ENCODE results near the gene NOS3. TPM values are rescaled to one million over a fixed set of nuclear protein-coding genes. Genes with fewer than 3 reads are reported as not detected.

Gene NOS3
- total and polyA plus RNA-seq, 2 of the 13 experiments (the other 11 are each of a cell fraction or from before 2014, with no cell fraction given), result 3.7 to 7.5 TPM

DNA sequence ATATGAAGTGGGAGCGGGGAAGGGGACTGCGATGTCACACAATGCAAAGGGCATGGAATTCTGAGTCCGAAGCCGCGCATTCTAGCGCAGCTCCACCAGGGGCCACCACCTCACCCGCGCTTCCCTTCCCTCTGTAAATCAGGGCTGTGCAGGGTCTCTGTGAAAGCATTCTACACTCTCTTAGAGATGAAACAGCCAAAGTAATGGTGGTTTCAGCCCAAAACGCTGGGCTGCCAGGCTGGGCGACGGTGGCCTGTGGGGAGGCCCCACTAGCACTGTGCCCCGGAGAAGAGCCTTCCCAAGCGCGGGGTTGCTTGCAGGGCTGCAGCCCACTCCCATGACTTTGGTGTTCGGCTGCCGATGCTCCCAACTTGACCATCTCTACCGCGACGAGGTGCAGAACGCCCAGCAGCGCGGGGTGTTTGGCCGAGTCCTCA is 22.1 kb downstream of the NOS3 start (continued):
- TF ChIP-seq, protein P1, sequence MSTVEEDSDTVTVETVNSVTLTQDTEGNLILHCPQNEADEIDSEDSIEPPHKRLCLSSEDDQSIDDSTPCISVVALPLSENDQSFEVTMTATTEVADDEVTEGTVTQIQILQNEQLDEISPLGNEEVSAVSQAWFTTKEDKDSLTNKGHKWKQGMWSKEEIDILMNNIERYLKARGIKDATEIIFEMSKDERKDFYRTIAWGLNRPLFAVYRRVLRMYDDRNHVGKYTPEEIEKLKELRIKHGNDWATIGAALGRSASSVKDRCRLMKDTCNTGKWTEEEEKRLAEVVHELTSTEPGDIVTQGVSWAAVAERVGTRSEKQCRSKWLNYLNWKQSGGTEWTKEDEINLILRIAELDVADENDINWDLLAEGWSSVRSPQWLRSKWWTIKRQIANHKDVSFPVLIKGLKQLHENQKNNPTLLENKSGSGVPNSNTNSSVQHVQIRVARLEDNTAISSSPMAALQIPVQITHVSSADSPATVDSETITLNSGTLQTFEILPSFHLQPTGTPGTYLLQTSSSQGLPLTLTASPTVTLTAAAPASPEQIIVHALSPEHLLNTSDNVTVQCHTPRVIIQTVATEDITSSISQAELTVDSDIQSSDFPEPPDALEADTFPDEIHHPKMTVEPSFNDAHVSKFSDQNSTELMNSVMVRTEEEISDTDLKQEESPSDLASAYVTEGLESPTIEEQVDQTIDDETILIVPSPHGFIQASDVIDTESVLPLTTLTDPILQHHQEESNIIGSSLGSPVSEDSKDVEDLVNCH (CRISPR knock-in tag; IDR thresholded peaks at IDR 0.05), result no peak
- TF ChIP-seq RAD21 (CRISPR knock-in tag; IDR thresholded peaks at IDR 0.05), result peak; percentile 27; the same call in 1 of the 2 replicates
- no peak for TF ChIP-seq SUZ12 (IDR thresholded peaks at IDR 0.05; ENCODE audit: low read depth, low read length)
- peak; percentile 28; the same call in 1 of the 2 replicates for TF ChIP-seq SMC3 (IDR thresholded peaks at IDR 0.05; ENCODE audit: low read length)

- no peaks in the 10 kb centered on the region; a peak in 1 of 5 replicates for H3K36me3 ChIP-seq (replicated peaks in 1 of 2; ENCODE audit: control insufficient read depth in 1 of 2, insufficient read depth in 2 of 2, low read length in 2 of 2)
- WGBS (ENCODE audit: low lambda C conversion rate), result 91% methylated on average over 25 of the region's 26 CpGs
- in situ Hi-C loops (cut with HindIII; ENCODE audit: extremely low pct_ligation_motif_present, low pct_unique_long_range_greater_than_20kb) (no loop called here), intact Hi-C loops (cut with micrococcal nuclease; ENCODE audit: unreplicated experiment) (no loop called here)
- H3K9me3 ChIP-seq (ENCODE audit: low read length), result no peaks in the 10 kb centered on the region
- POLR2A ChIA-PET, result interaction anchor here (1.0 to 1.5 kb wide), 3 partner anchors 49 to 72 kb away, joined by 4 to 8 read pairs (median 5); partner anchors contain the start of genes AGAP3 and FASTK
- no peak overlapping the region for H3K27ac ChIP-seq (ENCODE audit: extremely low read length, insufficient read depth, low read length)
- peaks cover under 1 to 6% of the 10 kb centered on the region in 2 experiments; a peak in 2 of 5 replicates for H3K27me3 ChIP-seq (ENCODE audit: control insufficient read depth in 1 of 2, insufficient read depth in 2 of 2, low read length in 2 of 2)
- CTCF ChIA-PET (ENCODE audit: low intra/inter-chr PET ratio, low total read pairs), result no interaction called here
- no TSS peak for BruUV-seq (replicated peaks)
- peak overlapping the region; percentile 85 for H3K4me2 ChIP-seq (ENCODE audit: low read depth, low read length)
- no peak for DNase-seq (ENCODE audit: low spot score)
- no peak overlapping the region for H2AFZ ChIP-seq (ENCODE audit: low read length)
- H3K79me2 ChIP-seq (ENCODE audit: insufficient read depth, low read length), result no peaks in the 10 kb centered on the region
- H3K4me3 ChIP-seq (replicated peaks in 1 of 3; ENCODE audit: insufficient read depth in 1 of 3, low read depth in 2 of 3, low read length in 3 of 3), result 0 out of 6 replicates have a peak overlapping the region, but pooled peaks of 1 of the 3 experiments have one; percentile 62
- FAIRE-seq, result no peak
- H4K20me1 ChIP-seq (ENCODE audit: insufficient read depth, low read length), result no peaks in the 10 kb centered on the region
- H3K9ac ChIP-seq (ENCODE audit: insufficient read depth, low read depth, low read length), result no peak overlapping the region
- peaks cover 69% of the 10 kb centered on the region for H3K4me1 ChIP-seq (ENCODE audit: insufficient read depth, low read length)
- no peak for ATAC-seq
- TF ChIP-seq PPARG (CRISPR knock-in tag; conservative IDR thresholded peaks at IDR 0.05), result no peak
- no peak for TF ChIP-seq FLYWCH1 (CRISPR knock-in tag; IDR thresholded peaks at IDR 0.05)
- TF ChIP-seq, protein P2, sequence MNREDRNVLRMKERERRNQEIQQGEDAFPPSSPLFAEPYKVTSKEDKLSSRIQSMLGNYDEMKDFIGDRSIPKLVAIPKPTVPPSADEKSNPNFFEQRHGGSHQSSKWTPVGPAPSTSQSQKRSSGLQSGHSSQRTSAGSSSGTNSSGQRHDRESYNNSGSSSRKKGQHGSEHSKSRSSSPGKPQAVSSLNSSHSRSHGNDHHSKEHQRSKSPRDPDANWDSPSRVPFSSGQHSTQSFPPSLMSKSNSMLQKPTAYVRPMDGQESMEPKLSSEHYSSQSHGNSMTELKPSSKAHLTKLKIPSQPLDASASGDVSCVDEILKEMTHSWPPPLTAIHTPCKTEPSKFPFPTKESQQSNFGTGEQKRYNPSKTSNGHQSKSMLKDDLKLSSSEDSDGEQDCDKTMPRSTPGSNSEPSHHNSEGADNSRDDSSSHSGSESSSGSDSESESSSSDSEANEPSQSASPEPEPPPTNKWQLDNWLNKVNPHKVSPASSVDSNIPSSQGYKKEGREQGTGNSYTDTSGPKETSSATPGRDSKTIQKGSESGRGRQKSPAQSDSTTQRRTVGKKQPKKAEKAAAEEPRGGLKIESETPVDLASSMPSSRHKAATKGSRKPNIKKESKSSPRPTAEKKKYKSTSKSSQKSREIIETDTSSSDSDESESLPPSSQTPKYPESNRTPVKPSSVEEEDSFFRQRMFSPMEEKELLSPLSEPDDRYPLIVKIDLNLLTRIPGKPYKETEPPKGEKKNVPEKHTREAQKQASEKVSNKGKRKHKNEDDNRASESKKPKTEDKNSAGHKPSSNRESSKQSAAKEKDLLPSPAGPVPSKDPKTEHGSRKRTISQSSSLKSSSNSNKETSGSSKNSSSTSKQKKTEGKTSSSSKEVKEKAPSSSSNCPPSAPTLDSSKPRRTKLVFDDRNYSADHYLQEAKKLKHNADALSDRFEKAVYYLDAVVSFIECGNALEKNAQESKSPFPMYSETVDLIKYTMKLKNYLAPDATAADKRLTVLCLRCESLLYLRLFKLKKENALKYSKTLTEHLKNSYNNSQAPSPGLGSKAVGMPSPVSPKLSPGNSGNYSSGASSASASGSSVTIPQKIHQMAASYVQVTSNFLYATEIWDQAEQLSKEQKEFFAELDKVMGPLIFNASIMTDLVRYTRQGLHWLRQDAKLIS (CRISPR knock-in tag; IDR thresholded peaks at IDR 0.05), result no peak
- no peak for TF ChIP-seq CREB3 (CRISPR knock-in tag; IDR thresholded peaks at IDR 0.05)
- TF ChIP-seq BRF2 (CRISPR knock-in tag; IDR thresholded peaks at IDR 0.05), result no peak
- no peak for TF ChIP-seq ZSCAN21 (CRISPR knock-in tag; IDR thresholded peaks at IDR 0.05; ENCODE audit: borderline replicate concordance)
- TF ChIP-seq, protein P3, sequence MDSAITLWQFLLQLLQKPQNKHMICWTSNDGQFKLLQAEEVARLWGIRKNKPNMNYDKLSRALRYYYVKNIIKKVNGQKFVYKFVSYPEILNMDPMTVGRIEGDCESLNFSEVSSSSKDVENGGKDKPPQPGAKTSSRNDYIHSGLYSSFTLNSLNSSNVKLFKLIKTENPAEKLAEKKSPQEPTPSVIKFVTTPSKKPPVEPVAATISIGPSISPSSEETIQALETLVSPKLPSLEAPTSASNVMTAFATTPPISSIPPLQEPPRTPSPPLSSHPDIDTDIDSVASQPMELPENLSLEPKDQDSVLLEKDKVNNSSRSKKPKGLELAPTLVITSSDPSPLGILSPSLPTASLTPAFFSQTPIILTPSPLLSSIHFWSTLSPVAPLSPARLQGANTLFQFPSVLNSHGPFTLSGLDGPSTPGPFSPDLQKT (CRISPR knock-in tag; IDR thresholded peaks at IDR 0.05; ENCODE audit: borderline replicate concordance), result no peak
- TF ChIP-seq ZNF230 (CRISPR knock-in tag; IDR thresholded peaks at IDR 0.05), result no peak
- no peak for TF ChIP-seq NKX3-1 (CRISPR knock-in tag; IDR thresholded peaks at IDR 0.05)
- no peak for TF ChIP-seq FOXA1 (IDR thresholded peaks at IDR 0.05)
- no peak for TF ChIP-seq FOXA1 (CRISPR knock-in tag; IDR thresholded peaks at IDR 0.05)
Observed at GRCh38 chr7:151013356-151013732, 22.5 kb downstream of the NOS3 start.
